SK-N-SH (cell line): ENCODE measurements around the gene MACROD2. TPM values are rescaled to one million over a fixed set of nuclear protein-coding genes. Genes with fewer than 3 reads are reported as not detected.

Source experiments
- CTCF ChIA-PET: fragments of 300-600, 350-600 bp; formaldehyde crosslinking; extraction: SDS; loops from one replicate; lab custom pipeline; 2021; lab: Yijun Ruan, JAX
- POLR2A ChIA-PET: fragments of 350-600 bp; sonication (Branson Sonifier 250); formaldehyde crosslinking; extraction: SDS; loops from one replicate; lab custom pipeline; 2020; ENCODE audit warnings: antibody characterized with exemption, inconsistent platforms; lab: Yijun Ruan, JAX
- DNase-seq: peaks from one replicate; pipeline ENCODE4 v3.0.0; 2012
- H2AFZ ChIP-seq: fragments of 200-600 bp; sonication (generic); 2 replicates; pipeline ENCODE4 v1.8.1; 2016; ENCODE audit warnings: antibody characterized with exemption, mild to moderate bottlenecking, low read depth
- H3F3A ChIP-seq: fragments of 200-600 bp; sonication (generic); replicated peaks from 2 replicates; pipeline ENCODE3; 2016; ENCODE audit warnings: antibody characterized with exemption, mild to moderate bottlenecking; ENCODE audit not compliant: insufficient read depth
- H3K27ac ChIP-seq, 2 experiments: fragments of 200-500 bp in 1 of 2; fragments of 200-600 bp in 1 of 2; sonication (Bioruptor generic) in 1 of 2; sonication (generic), shearing (Covaris generic) in 1 of 2; 2 replicates each; pipeline versions ENCODE4 v1.5.1 to v1.6.1; 2014 to 2016; ENCODE audit warnings: low read depth in 2 of 2, inconsistent platforms in 1 of 2, low read length in 1 of 2, mild to moderate bottlenecking in 1 of 2, mixed read lengths in 1 of 2
- H3K27me3 ChIP-seq: fragments of 200-600 bp; sonication (generic), shearing (Covaris generic); 2 replicates; pipeline ENCODE4 v1.6.1; 2016; ENCODE audit warnings: mixed run types; ENCODE audit not compliant: insufficient read depth
- H3K36me3 ChIP-seq, 2 experiments: fragments of 200-500 bp in 1 of 2; fragments of 200-600 bp in 1 of 2; sonication (Bioruptor generic) in 1 of 2; sonication (generic) in 1 of 2; replicated peaks in 1 of 2; 2 replicates each; pipeline versions ENCODE3 to v1.5.1; 2014 to 2016; ENCODE audit warnings: low read length in 1 of 2, mild to moderate bottlenecking in 1 of 2; ENCODE audit not compliant: insufficient read depth in 2 of 2, control insufficient read depth in 1 of 2
- H3K4me1 ChIP-seq, 2 experiments: fragments of 200-500 bp in 1 of 2; fragments of 200-600 bp in 1 of 2; sonication (Bioruptor generic) in 1 of 2; sonication (generic), shearing (Covaris generic) in 1 of 2; 2 replicates each; pipeline versions ENCODE4 v1.5.1 to v1.6.1; 2014 to 2016; ENCODE audit warnings: low read depth in 1 of 2, low read length in 1 of 2, mixed run types in 1 of 2; ENCODE audit not compliant: insufficient read depth in 2 of 2, control insufficient read depth in 1 of 2
- H3K4me2 ChIP-seq: fragments of 200-600 bp; sonication (generic), shearing (Covaris generic); 2 replicates; pipeline ENCODE4 v1.6.1; 2017; ENCODE audit warnings: mixed run types
- H3K4me3 ChIP-seq, 2 experiments: fragments of 200-500 bp in 1 of 2; fragments of 200-600 bp in 1 of 2; sonication (Bioruptor generic) in 1 of 2; sonication (generic), shearing (Covaris generic) in 1 of 2; 2 replicates each; pipeline versions ENCODE4 v1.5.1 to v1.8.1; 2014 to 2016; ENCODE audit warnings: low read depth in 2 of 2, inconsistent platforms in 1 of 2, low read length in 1 of 2, mild to moderate bottlenecking in 1 of 2, mixed read lengths in 1 of 2, moderate library complexity in 1 of 2
- H3K79me2 ChIP-seq: fragments of 200-600 bp; sonication (generic); 2 replicates; pipeline ENCODE4 v1.8.1; 2017; ENCODE audit warnings: mild to moderate bottlenecking; ENCODE audit not compliant: insufficient read depth
- H3K9ac ChIP-seq: fragments of 200-600 bp; sonication (generic); 2 replicates; pipeline ENCODE4 v1.6.1; 2017; ENCODE audit warnings: mixed run types
- H3K9me2 ChIP-seq: fragments of 200-600 bp; sonication (generic); 2 replicates; pipeline ENCODE4 v1.6.1; 2017; ENCODE audit warnings: mixed run types
- H3K9me3 ChIP-seq: fragments of 200-600 bp; sonication (generic); 2 replicates; pipeline ENCODE4 v1.6.1; 2017; ENCODE audit warnings: mixed run types, mild to moderate bottlenecking, moderate library complexity
- H4K20me1 ChIP-seq: fragments of 200-600 bp; sonication (generic); 2 replicates; pipeline ENCODE4 v1.6.1; 2017; ENCODE audit warnings: mild to moderate bottlenecking, mixed run types; ENCODE audit not compliant: insufficient read depth
- EP300 ChIP-seq, 2 experiments: IDR thresholded peaks; 2 replicates each; pipeline versions ENCODE4 v1.4.0 to v1.6.1; 2012; ENCODE audit warnings: borderline replicate concordance in 1 of 2, low read depth in 1 of 2, low read length in 1 of 2
- FOSL2 ChIP-seq: IDR thresholded peaks from 2 replicates; pipeline ENCODE4 v1.4.0; 2012; ENCODE audit warnings: low read depth, mild to moderate bottlenecking, moderate library complexity, borderline replicate concordance
- JUND ChIP-seq: IDR thresholded peaks from 2 replicates; pipeline ENCODE4 v1.4.0; 2012
- MEF2A ChIP-seq: IDR thresholded peaks from 2 replicates; pipeline ENCODE4 v1.4.0; 2012; ENCODE audit warnings: low read depth, borderline replicate concordance
- NFIC ChIP-seq: IDR thresholded peaks from 2 replicates; pipeline ENCODE4 v1.4.0; 2012; ENCODE audit warnings: borderline replicate concordance
- RXRA ChIP-seq: IDR thresholded peaks from 2 replicates; pipeline ENCODE4 v1.4.0; 2012; ENCODE audit warnings: low read depth, mild to moderate bottlenecking, borderline replicate concordance
- TCF12 ChIP-seq: IDR thresholded peaks from 2 replicates; pipeline ENCODE4 v1.4.0; 2012
- TEAD4 ChIP-seq: IDR thresholded peaks from 2 replicates; pipeline ENCODE4 v1.4.0; 2012; ENCODE audit warnings: mild to moderate bottlenecking, borderline replicate concordance; ENCODE audit not compliant: insufficient read depth
- WGBS: methylation state at CpG from one replicate; pipeline ENCODE4 v1.1.6; 2017; ENCODE audit warnings: low lambda C conversion rate; 5-methylcytosine and 5-hydroxymethylcytosine counted together
- polyA plus RNA-seq, 3 experiments: library from polyadenylated mRNA; depleted of rRNA; stranded (reverse); fragments of >200 nt; gene quantifications; 2 replicates each; pipeline ENCODE4 v1.2.3, GENCODE V29; 2012
- TF ChIP-seq, protein P1 (sequence below): IDR thresholded peaks from 2 replicates; pipeline ENCODE4 v1.6.1; 2012; ENCODE audit warnings: mild to moderate bottlenecking, low read depth, low read length, moderate library complexity
- TF ChIP-seq, protein P2 (sequence below): IDR thresholded peaks from 2 replicates; pipeline ENCODE4; 2012

The MACROD2 gene
- polyA plus RNA-seq, 1 of the 3 experiments (the other 2 are of a cell fraction): 0.33 TPM

DNA sequence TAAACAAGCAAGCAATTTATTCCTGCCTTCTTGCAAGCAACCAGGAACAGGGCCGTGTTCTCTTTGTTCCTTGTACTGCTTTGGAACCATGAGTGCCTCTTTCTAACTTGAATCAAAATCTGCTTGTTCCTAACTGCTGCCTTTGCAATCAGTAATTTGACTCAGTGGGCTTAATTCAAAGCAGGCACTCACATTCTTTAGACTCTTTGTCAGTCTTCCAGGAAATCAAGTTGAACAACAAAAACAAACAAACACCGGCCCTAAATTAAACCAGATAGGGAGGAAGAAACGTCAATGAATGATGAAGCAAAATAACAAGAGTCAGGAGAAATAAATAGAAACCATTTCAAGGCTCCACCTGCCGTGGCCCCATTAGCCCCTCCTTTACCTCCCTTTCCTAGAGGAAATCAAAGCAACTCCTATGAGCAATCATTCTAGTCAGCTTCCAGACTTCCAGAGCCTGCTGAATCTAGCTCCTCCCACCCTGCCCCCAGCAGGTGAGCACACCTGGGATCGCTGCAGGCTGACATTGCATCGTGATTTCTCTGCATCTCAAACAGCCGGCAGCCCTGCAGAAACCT is 924.3 kb downstream of the MACROD2 start:
- peak overlapping the region in 1 of 2 experiments; percentile 55; a peak in 2 of 4 replicates for H3K27ac ChIP-seq
- no peaks in the 10 kb centered on the region for H3K79me2 ChIP-seq
- DNase-seq: no peak
- no peak overlapping the region for H3K9ac ChIP-seq
- H3F3A ChIP-seq: no peaks in the 10 kb centered on the region
- H3K36me3 ChIP-seq: no peaks in the 10 kb centered on the region
- peak overlapping the region; percentile 34 for H2AFZ ChIP-seq
- POLR2A ChIA-PET: no interaction called here
- CTCF ChIA-PET: interaction anchor here (1.3 kb wide), 1 partner anchor 582 kb away, joined by 3 read pairs; no protein-coding TSS in a partner anchor
- H3K9me2 ChIP-seq: no peaks in the 10 kb centered on the region
- 41% methylated on average over 7 of the region's 7 CpGs for WGBS
- peak overlapping the region; percentile 35; the same call in 1 of the 2 replicates for H3K4me2 ChIP-seq
- H3K9me3 ChIP-seq: no peaks in the 10 kb centered on the region
- no peaks in the 10 kb centered on the region for H4K20me1 ChIP-seq
- no peak overlapping the region for H3K4me3 ChIP-seq
- no peaks in the 10 kb centered on the region for H3K27me3 ChIP-seq
- H3K4me1 ChIP-seq: peaks cover 10 to 46% of the 10 kb centered on the region in 2 experiments; a peak in 3 of 4 replicates
- TF ChIP-seq MEF2A (no peak), TCF12 (0 out of 2 replicates have a peak, but pooled peaks have one; percentile 36)
- TF ChIP-seq, protein P1, sequence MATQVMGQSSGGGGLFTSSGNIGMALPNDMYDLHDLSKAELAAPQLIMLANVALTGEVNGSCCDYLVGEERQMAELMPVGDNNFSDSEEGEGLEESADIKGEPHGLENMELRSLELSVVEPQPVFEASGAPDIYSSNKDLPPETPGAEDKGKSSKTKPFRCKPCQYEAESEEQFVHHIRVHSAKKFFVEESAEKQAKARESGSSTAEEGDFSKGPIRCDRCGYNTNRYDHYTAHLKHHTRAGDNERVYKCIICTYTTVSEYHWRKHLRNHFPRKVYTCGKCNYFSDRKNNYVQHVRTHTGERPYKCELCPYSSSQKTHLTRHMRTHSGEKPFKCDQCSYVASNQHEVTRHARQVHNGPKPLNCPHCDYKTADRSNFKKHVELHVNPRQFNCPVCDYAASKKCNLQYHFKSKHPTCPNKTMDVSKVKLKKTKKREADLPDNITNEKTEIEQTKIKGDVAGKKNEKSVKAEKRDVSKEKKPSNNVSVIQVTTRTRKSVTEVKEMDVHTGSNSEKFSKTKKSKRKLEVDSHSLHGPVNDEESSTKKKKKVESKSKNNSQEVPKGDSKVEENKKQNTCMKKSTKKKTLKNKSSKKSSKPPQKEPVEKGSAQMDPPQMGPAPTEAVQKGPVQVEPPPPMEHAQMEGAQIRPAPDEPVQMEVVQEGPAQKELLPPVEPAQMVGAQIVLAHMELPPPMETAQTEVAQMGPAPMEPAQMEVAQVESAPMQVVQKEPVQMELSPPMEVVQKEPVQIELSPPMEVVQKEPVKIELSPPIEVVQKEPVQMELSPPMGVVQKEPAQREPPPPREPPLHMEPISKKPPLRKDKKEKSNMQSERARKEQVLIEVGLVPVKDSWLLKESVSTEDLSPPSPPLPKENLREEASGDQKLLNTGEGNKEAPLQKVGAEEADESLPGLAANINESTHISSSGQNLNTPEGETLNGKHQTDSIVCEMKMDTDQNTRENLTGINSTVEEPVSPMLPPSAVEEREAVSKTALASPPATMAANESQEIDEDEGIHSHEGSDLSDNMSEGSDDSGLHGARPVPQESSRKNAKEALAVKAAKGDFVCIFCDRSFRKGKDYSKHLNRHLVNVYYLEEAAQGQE: no peak

DNA sequence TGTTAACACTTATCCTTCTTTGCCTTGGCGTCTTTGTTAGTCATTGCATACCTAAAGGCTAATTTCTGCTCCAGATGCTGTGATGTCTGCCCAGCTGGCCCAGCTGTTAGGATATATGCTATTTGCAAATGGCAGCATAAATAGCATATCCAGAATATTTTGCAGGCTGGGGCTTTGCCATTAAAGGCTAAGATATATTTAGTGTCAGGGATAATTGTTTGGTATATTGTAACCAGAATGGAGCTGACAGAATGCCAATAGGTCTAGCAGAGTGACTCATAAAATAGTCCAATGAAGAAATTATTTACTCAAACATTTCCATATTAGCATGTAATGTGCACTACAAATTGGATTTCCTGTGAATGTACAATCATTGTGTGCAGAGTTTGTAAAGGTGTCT is 926.2 kb downstream of the MACROD2 start:
- Histone ChIP-seq H3K27ac (no peak overlapping the region), H3K36me3 (no peaks in the 10 kb centered on the region), H3K4me2 (no peak overlapping the region), H2AFZ (no peak overlapping the region), H3K9me3 (no peaks in the 10 kb centered on the region), H3K9me2 (no peaks in the 10 kb centered on the region), H3K9ac (no peak overlapping the region), H3K27me3 (no peaks in the 10 kb centered on the region), H3K4me3 (no peak overlapping the region), H3K79me2 (no peaks in the 10 kb centered on the region), H4K20me1 (no peaks in the 10 kb centered on the region), H3K4me1 (peaks cover 15 to 28% of the 10 kb centered on the region in 2 experiments; a peak in 3 of 4 replicates), H3F3A (no peaks in the 10 kb centered on the region)
- 89% methylated on average over 1 of the region's 1 CpG for WGBS
- TF ChIP-seq JUND: 0 out of 2 replicates have a peak, but pooled peaks have one; percentile 4
- no peak for TF ChIP-seq RXRA
- TF ChIP-seq TEAD4: no peak
- TF ChIP-seq, protein P2, sequence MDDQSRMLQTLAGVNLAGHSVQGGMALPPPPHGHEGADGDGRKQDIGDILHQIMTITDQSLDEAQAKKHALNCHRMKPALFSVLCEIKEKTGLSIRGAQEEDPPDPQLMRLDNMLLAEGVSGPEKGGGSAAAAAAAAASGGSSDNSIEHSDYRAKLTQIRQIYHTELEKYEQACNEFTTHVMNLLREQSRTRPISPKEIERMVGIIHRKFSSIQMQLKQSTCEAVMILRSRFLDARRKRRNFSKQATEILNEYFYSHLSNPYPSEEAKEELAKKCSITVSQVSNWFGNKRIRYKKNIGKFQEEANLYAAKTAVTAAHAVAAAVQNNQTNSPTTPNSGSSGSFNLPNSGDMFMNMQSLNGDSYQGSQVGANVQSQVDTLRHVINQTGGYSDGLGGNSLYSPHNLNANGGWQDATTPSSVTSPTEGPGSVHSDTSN: peak; percentile 35
- 0 out of 2 replicates have a peak, but pooled peaks have one; percentile 17 for TF ChIP-seq FOSL2
- 0 out of 4 replicates have a peak, but pooled peaks of 1 of the 2 experiments have one; percentile 22 for TF ChIP-seq EP300 (IDR thresholded peaks at IDR 0.05; ENCODE audit: borderline replicate concordance in 1 of 2, low read depth in 1 of 2, low read length in 1 of 2)
- TF ChIP-seq NFIC: 0 out of 2 replicates have a peak, but pooled peaks have one; percentile 7
- no peak for DNase-seq
- POLR2A ChIA-PET: no interaction called here
- CTCF ChIA-PET: no interaction called here
